Vagina (tissue), 2 donors: ENCODE measurements around the gene EXPH5. TPM values are rescaled to one million over a fixed set of nuclear protein-coding genes. Genes with fewer than 3 reads are reported as not detected.

Experiments
- DNase-seq, 2 donors: peaks; one replicate each; pipeline ENCODE4 v3.0.0-alpha.2; 2017; ENCODE audit errors: extremely low spot score in 2 of 2
- H3K27ac ChIP-seq: fragments of 200-600 bp; sonication (generic); one replicate; pipeline ENCODE4 v1.5.1; 2019
- H3K27me3 ChIP-seq: fragments of 200-600 bp; sonication (generic); one replicate; pipeline ENCODE4 v1.5.1; 2019
- H3K36me3 ChIP-seq, 2 donors: fragments of 200-600 bp; sonication (generic); one replicate each; pipeline ENCODE4 v1.5.1; 2017 to 2019
- H3K4me1 ChIP-seq: fragments of 200-600 bp; sonication (generic); one replicate; pipeline ENCODE4 v1.5.1; 2019
- H3K4me3 ChIP-seq, 2 donors: fragments of 200-600 bp; sonication (generic); 1 replicate in 1 of 2; 2 replicates in 1 of 2; pipeline ENCODE4 v1.5.1; 2016 to 2019
- H3K9me3 ChIP-seq: fragments of 200-600 bp; sonication (generic); one replicate; pipeline ENCODE4 v1.5.1; 2019
- POLR2A ChIP-seq, 2 donors: fragments of 450-650 bp; IDR thresholded peaks; one replicate each; pipeline ENCODE4 v1.6.1; 2017; ENCODE audit warnings: antibody characterized with exemption in 2 of 2, mild to moderate bottlenecking in 2 of 2, moderate library complexity in 2 of 2
- POLR2AphosphoS5 ChIP-seq, 2 donors: sonication (generic); formaldehyde crosslinking; IDR thresholded peaks; one replicate each; pipeline ENCODE4 v1.9.0; 2017; ENCODE audit warnings: antibody characterized with exemption in 2 of 2, mild to moderate bottlenecking in 2 of 2, low read depth in 1 of 2; ENCODE audit not compliant: insufficient read depth in 1 of 2
- intact Hi-C: fragments of 100-400 bp; cut with DNase I; formaldehyde crosslinking; loops from one replicate; pipeline ENCODE4 v1.15.1; 2023
- total RNA-seq: library from RNA; depleted of rRNA; stranded (reverse); fragments of >200 nt; gene quantifications from one replicate; pipeline ENCODE4 v1.2.3, GENCODE V29; 2016
- TF ChIP-seq, protein P1 (sequence below), 3 experiments: fragments of 450-650 bp in 2 of 3; fragments of 200-600 bp in 1 of 3; sonication (generic) in 1 of 3; IDR thresholded peaks; one replicate each; pipeline ENCODE4 v1.5.1; 2017 to 2019; ENCODE audit warnings: antibody characterized with exemption in 3 of 3, mild to moderate bottlenecking in 2 of 3, moderate library complexity in 2 of 3

EXPH5 gene
- total RNA-seq, 1 donor from 2014 or later: 16.7 TPM

DNA sequence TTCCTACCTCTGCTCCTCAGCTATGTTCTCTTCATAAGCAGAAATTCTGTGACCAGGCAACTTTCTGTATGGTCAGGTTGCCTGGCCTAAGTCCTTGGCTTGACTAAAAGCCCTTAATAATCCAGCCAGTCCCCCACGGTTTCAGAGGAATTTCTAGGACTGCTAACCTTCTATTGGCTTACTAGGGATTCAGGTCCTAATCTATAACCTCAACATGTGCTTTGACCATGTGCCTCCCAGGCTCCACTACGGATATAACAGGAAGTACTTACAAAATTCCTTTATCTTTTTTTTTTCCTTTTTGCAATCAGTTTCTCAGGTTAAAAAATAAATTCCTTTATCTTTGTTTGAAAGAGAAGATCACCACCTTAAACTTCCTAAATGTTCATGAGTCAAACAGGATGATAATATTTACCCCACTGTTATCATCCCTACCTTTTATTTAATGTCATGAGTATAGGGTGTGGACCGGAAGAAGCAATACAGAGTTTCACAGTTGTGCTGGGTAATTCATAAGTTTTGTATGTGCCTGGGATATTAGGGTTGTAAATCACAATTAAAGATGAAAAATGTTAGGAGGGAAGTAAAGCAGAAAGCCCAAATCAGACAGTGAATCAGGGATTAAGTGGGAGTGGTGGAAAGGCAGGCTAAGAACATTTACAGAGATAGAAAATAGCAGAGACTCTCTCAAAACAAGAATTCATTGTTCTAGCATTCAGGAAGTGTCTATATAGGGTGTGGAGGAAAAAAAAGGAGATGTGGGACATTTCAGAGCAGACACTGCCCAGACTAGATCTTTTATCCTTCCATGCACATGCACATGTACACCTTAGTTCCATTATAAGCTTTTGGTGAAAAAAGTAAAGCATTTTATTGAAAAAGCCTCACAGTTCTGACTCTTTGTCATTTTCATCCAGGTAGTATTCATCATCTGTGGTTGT, 84.6 kb downstream of the EXPH5 start:
- no peak for TF ChIP-seq POLR2A (IDR thresholded peaks at IDR 0.05)
- TF ChIP-seq, protein P1, sequence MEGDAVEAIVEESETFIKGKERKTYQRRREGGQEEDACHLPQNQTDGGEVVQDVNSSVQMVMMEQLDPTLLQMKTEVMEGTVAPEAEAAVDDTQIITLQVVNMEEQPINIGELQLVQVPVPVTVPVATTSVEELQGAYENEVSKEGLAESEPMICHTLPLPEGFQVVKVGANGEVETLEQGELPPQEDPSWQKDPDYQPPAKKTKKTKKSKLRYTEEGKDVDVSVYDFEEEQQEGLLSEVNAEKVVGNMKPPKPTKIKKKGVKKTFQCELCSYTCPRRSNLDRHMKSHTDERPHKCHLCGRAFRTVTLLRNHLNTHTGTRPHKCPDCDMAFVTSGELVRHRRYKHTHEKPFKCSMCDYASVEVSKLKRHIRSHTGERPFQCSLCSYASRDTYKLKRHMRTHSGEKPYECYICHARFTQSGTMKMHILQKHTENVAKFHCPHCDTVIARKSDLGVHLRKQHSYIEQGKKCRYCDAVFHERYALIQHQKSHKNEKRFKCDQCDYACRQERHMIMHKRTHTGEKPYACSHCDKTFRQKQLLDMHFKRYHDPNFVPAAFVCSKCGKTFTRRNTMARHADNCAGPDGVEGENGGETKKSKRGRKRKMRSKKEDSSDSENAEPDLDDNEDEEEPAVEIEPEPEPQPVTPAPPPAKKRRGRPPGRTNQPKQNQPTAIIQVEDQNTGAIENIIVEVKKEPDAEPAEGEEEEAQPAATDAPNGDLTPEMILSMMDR (IDR thresholded peaks at IDR 0.05): no peak
- no peak for TF ChIP-seq POLR2AphosphoS5 (IDR thresholded peaks at IDR 0.05; ENCODE audit: insufficient read depth in 1 of 2, low read depth in 1 of 2)
- no peak overlapping the region for H3K4me3 ChIP-seq
- H3K9me3 ChIP-seq: no peaks in the 10 kb centered on the region
- H3K36me3 ChIP-seq: peaks cover 0 to 8% of the 10 kb centered on the region in 2 donors
- no peak for DNase-seq
- intact Hi-C loops: no loop called here
- no peaks in the 10 kb centered on the region for H3K4me1 ChIP-seq
- no peaks in the 10 kb centered on the region for H3K27me3 ChIP-seq
- H3K27ac ChIP-seq: no peak overlapping the region

DNA sequence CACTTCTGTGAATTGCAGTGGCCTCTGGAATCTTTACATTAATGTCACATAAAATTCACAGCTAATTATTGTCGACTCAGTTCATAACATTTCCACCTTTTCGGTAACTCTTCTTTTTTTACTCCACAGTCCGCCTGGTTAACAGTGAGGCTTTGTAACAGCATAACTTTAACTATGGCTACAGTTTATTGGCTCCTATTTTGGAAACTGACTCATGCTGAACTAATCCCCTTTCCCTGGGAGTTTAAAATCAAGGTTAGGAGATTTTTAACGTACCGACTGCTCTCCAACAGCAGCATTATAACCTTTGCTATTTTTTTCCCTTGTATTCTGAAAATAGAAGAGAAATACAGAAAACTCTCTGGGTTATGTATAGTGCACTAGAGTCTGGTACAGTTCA, 92.2 kb downstream of the EXPH5 start:
- TF ChIP-seq, protein P1 (IDR thresholded peaks at IDR 0.05): no peak
- peak in 1 of 2 donors; percentile 68 for TF ChIP-seq POLR2AphosphoS5 (IDR thresholded peaks at IDR 0.05; ENCODE audit: insufficient read depth in 1 of 2, low read depth in 1 of 2)
- Histone ChIP-seq H3K4me3 (no peak overlapping the region), H3K27ac (no peak overlapping the region), H3K9me3 (no peaks in the 10 kb centered on the region), H3K4me1 (peaks cover 16% of the 10 kb centered on the region), H3K27me3 (no peaks in the 10 kb centered on the region), H3K36me3 (no peaks in the 10 kb centered on the region)
- DNase-seq: no peak
- intact Hi-C loops: no loop called here

DNA sequence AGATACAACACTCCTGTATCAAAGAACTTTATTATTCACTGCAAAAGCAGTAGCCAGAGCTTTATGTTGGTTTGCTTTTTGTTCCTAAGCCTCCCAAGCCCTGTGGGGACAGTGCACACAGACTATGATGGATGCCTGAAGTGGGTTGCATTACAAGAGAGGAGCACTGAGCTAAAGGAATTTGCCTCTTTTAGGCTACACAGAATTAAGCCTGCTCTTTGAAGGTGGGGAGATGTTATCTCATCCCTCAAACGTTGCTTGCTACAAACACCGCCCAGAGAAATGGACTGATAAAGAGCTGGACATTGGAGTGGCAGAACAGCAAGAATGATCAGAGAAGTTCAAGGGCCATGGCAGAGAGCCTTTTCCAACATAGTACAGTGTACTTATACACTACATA, 92.8 kb downstream of the EXPH5 start:
- no peak overlapping the region for H3K27ac ChIP-seq

DNA sequence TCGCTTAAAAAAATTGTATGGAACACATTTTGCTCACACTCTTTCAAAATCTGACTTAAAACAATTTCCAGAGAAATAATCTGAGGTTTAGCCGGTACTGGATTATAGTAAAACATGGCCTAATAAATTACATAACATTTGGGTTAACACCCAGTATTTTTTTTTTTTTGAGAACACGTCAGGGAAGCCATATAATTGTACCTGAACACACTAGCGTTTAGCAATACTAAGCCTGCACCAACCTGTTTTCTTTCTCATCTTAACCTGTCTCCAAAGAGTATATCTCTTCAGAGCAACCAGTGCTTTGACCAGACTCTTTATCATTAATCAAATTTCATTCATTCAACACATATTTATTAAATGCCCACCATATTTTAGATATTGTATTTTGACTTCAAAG, 93.4 kb downstream of the EXPH5 start:
- peaks cover 29% of the 10 kb centered on the region for H3K4me1 ChIP-seq
- no peak overlapping the region for H3K4me3 ChIP-seq
- H3K27ac ChIP-seq: peak overlapping the region; percentile 34
- no peaks in the 10 kb centered on the region for H3K9me3 ChIP-seq
- TF ChIP-seq POLR2AphosphoS5 (IDR thresholded peaks at IDR 0.05; ENCODE audit: insufficient read depth in 1 of 2, low read depth in 1 of 2) (peak in 1 of 2 donors; percentile 60), POLR2A (IDR thresholded peaks at IDR 0.05) (no peak)
- H3K36me3 ChIP-seq: no peaks in the 10 kb centered on the region
- no peaks in the 10 kb centered on the region for H3K27me3 ChIP-seq
- no peak for DNase-seq
- intact Hi-C loops: no loop called here

More for the DNA sequence above, 92.8 kb downstream of the EXPH5 start:
- H3K27me3 ChIP-seq: no peaks in the 10 kb centered on the region
- no peak for DNase-seq
- H3K9me3 ChIP-seq: no peaks in the 10 kb centered on the region
- no peak overlapping the region for H3K4me3 ChIP-seq
- no peaks in the 10 kb centered on the region for H3K36me3 ChIP-seq
- peaks cover 23% of the 10 kb centered on the region for H3K4me1 ChIP-seq
- TF ChIP-seq POLR2A (IDR thresholded peaks at IDR 0.05) (no peak), POLR2AphosphoS5 (IDR thresholded peaks at IDR 0.05; ENCODE audit: insufficient read depth in 1 of 2, low read depth in 1 of 2) (no peak)
- TF ChIP-seq, protein P1 (IDR thresholded peaks at IDR 0.05): no peak
- intact Hi-C loops: no loop called here

DNA sequence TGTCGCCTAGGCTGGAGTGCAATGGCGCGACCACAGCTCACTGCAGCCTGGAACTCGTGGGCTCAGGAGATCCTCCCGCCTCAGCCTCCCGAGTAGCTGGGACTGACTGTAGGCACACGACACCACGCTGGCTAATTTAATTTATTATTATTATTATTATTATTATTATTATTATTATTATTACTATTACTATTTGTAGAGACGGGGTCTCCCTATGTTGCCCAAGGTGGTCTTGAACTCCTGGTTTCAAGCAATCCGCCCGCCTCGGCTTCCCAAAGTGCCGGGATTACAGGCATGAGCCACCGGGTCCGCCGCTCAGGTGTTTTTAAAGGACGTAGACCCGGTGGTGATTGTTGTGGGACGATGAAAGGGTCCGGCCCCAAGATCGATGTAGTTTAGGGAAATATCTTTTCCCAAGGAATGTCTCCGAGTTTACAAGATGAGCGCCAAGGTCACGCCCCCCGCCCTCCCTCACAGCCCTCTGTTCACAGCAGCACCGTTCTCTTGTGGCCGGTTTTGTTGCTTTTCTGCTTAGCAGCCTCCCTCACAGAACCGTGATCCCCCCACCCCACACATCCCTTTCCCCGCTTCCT, 94.7 kb downstream of the EXPH5 start:
- intact Hi-C loops: no loop called here
- Histone ChIP-seq H3K4me3 (peak overlapping the region; percentile 59 to 92), H3K9me3 (no peaks in the 10 kb centered on the region), H3K27me3 (no peaks in the 10 kb centered on the region), H3K4me1 (peaks cover 41% of the 10 kb centered on the region), H3K36me3 (no peaks in the 10 kb centered on the region), H3K27ac (peak overlapping the region; percentile 98)
- TF ChIP-seq POLR2AphosphoS5 (IDR thresholded peaks at IDR 0.05; ENCODE audit: insufficient read depth in 1 of 2, low read depth in 1 of 2): no peak
- TF ChIP-seq, protein P1 (IDR thresholded peaks at IDR 0.05): no peak
- DNase-seq: no peak
